BLaER1 (cell line): Measurements from ENCODE around the gene KCNE5.
"Not testable (repeated sequence)": the region's sequence is repeated elsewhere in the genome, so short reads cannot be mapped to it uniquely, and the experiment has no call there.

Source experiments
- H3K27ac ChIP-seq: shearing (Covaris generic); formaldehyde crosslinking; 2 replicates; pipeline ENCODE4 v1.8.1; 2022
- H3K27me3 ChIP-seq: shearing (Covaris generic); formaldehyde crosslinking; 2 replicates; pipeline ENCODE4 v1.8.1; 2022
- H3K36me3 ChIP-seq: shearing (Covaris generic); formaldehyde crosslinking; 2 replicates; pipeline ENCODE4 v1.8.1; 2022
- H3K4me1 ChIP-seq: shearing (Covaris generic); formaldehyde crosslinking; 2 replicates; pipeline ENCODE4 v1.8.1; 2022
- H3K4me2 ChIP-seq: shearing (Covaris generic); formaldehyde crosslinking; 2 replicates; pipeline ENCODE4 v1.8.1; 2022
- H3K4me3 ChIP-seq: shearing (Covaris generic); formaldehyde crosslinking; 2 replicates; pipeline ENCODE4 v1.8.1; 2022
- H3K9ac ChIP-seq: shearing (Covaris generic); formaldehyde crosslinking; 2 replicates; pipeline ENCODE4 v1.8.1; 2022
- H3K9me3 ChIP-seq: shearing (Covaris generic); formaldehyde crosslinking; 2 replicates; pipeline ENCODE4 v1.8.1; 2022
- H4K20me1 ChIP-seq: shearing (Covaris generic); formaldehyde crosslinking; 2 replicates; pipeline ENCODE4 v1.8.1; 2022
- Cebpa-rat ChIP-seq: shearing (Covaris generic); IDR thresholded peaks from 2 replicates; pipeline ENCODE4 v1.8.1; 2022

The KCNE5 gene, protein sequence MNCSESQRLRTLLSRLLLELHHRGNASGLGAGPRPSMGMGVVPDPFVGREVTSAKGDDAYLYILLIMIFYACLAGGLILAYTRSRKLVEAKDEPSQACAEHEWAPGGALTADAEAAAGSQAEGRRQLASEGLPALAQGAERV

DNA sequence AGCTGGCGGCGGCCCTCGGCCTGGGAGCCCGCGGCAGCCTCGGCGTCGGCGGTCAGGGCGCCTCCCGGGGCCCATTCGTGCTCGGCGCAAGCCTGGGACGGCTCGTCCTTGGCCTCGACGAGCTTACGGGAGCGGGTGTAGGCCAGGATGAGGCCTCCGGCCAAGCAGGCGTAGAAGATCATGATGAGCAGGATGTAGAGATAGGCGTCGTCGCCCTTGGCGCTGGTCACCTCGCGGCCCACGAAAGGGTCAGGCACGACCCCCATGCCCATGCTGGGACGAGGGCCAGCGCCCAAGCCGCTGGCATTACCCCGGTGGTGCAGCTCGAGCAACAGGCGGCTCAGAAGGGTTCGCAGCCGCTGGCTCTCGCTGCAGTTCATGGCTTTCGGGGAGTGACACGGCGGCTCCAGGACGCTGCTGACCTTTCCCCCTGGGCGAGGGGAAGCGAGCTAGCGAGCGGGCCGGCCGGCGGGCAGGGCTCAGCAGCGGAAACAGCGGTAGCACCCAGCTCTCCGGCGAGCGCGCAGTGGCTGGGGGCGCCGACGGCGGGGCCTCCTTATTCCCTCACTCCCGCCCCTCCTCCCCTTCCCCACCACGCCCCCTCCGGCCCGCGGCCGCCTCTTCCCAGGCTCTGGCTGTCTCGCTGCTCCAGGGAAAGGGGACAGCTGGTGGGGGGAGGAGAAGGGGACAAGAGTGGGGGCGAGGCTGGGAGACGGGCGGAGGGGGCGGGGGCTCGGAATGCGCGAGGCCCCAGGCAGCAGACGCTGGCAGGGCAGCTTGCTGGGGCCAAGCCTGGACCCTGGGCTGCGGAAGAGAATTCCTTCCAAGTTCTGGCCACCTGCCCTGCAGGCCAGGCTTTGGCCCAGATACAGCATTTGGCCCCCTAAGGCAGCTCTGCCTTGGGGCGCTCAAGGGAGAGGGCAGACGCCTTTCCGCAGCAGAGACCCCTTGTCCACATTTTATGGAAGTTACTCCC lies at the start of gene KCNE5:
TSS of gene KCNE5 (minus strand) at position 532 of the 976 bp plus-strand sequence. CDS start at position 380, 152 bp downstream.
- no peak for TF ChIP-seq Cebpa-rat
- no peaks in the 10 kb centered on the region for H4K20me1 ChIP-seq

DNA sequence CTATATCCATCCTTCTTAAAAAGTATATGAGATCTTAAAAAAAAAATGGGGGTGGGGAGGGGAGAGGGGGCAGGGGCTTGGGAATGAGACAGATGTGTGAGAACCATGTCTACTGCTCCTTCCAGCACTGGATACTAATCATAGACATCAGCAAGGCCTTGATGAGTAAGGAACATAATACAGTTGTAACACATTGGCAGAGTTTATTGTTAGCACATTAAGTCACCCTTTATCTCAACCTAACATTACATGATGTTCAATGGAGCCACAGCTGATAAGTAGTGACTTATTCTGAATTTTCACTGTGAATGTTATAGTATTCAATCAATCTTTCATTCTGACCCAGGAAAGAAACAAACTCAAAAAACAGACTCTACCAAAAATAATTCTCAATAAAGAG lies 47.3 kb upstream of the KCNE5 start:
- H3K4me3 ChIP-seq, result no peak overlapping the region
- no peaks in the 10 kb centered on the region for H3K4me1 ChIP-seq
- H3K9ac ChIP-seq, result no peak overlapping the region
- H3K27me3 ChIP-seq, result peaks cover 58% of the 10 kb centered on the region
- H3K36me3 ChIP-seq, result peaks cover 65% of the 10 kb centered on the region
- peaks cover 5% of the 10 kb centered on the region; the same call in 1 of the 2 replicates for H4K20me1 ChIP-seq
- no peak for TF ChIP-seq Cebpa-rat
- H3K27ac ChIP-seq, result no peak overlapping the region
- no peak overlapping the region for H3K4me2 ChIP-seq
- peaks cover 13% of the 10 kb centered on the region for H3K9me3 ChIP-seq

More for the DNA sequence above, at the start of gene KCNE5:
- H3K27ac ChIP-seq, result no peak within 1 kb of the TSS
- H3K9ac ChIP-seq, result no peak within 1 kb of the TSS
- no peaks in the 10 kb centered on the region for H3K4me1 ChIP-seq
- H3K9me3 ChIP-seq, result peaks cover 18% of the 10 kb centered on the region
- H3K4me3 ChIP-seq, result no peak within 1 kb of the TSS
- no peaks in the 10 kb centered on the region for H3K36me3 ChIP-seq
- H3K4me2 ChIP-seq, result no peak within 1 kb of the TSS
- H3K27me3 ChIP-seq, result peaks cover 85% of the 10 kb centered on the region

DNA sequence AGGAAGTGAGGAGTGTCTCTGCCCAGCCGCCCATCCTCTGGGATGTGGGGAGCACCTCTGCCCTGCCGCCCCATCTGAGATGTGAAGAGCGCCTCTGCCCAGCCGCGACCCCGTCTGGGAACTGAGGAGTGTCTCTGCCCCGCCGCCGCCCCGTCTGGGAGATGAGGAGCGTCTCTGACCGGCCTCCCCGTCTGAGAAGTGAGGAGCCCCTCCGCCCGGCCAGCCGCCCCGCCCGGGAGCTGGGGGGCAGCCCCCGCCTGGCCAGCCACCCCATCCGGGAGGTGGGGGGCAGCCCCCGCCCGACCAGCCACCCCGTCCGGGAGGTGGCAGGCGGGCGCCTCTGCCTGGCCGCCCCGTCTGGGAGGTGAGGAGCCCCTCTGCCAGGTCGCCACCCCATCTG lies 46.2 kb upstream of the KCNE5 start:
- H3K4me1 ChIP-seq, H3K27ac ChIP-seq, H3K4me2 ChIP-seq, H4K20me1 ChIP-seq, H3K4me3 ChIP-seq, H3K9ac ChIP-seq: not testable (repeated sequence)
- Histone ChIP-seq H3K27me3 (peaks cover 59% of the 10 kb centered on the region), H3K9me3 (peaks cover 13% of the 10 kb centered on the region), H3K36me3 (peaks cover 69% of the 10 kb centered on the region)

DNA sequence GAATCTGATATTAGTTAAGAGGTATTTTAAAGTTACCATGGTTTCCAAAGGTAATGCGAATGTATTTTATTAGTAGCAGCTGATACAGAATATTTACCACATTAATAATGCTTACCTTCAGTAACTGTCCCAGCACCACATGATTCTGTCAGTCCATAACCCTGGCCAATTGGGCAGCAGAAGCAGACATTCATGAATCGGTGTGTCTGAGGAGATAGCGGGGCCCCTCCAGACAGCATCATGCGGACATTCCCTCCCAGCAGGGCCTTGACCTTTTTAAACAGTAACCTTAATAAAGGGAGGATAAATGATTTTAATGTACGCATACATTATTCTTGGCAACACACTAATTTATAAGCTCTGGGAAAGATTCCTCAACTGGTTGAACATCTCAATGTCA lies 43.0 kb upstream of the KCNE5 start:
- H3K4me2 ChIP-seq, result no peak overlapping the region
- H3K27me3 ChIP-seq, result peaks cover 49% of the 10 kb centered on the region
- H3K36me3 ChIP-seq, result peaks cover 66% of the 10 kb centered on the region
- H3K9me3 ChIP-seq, result peaks cover 13% of the 10 kb centered on the region
- H3K4me3 ChIP-seq, result no peak overlapping the region
- peaks cover 6% of the 10 kb centered on the region; the same call in 1 of the 2 replicates for H4K20me1 ChIP-seq
- no peak for TF ChIP-seq Cebpa-rat
- H3K27ac ChIP-seq, result no peak overlapping the region
- H3K9ac ChIP-seq, result no peak overlapping the region
- H3K4me1 ChIP-seq, result no peaks in the 10 kb centered on the region

DNA sequence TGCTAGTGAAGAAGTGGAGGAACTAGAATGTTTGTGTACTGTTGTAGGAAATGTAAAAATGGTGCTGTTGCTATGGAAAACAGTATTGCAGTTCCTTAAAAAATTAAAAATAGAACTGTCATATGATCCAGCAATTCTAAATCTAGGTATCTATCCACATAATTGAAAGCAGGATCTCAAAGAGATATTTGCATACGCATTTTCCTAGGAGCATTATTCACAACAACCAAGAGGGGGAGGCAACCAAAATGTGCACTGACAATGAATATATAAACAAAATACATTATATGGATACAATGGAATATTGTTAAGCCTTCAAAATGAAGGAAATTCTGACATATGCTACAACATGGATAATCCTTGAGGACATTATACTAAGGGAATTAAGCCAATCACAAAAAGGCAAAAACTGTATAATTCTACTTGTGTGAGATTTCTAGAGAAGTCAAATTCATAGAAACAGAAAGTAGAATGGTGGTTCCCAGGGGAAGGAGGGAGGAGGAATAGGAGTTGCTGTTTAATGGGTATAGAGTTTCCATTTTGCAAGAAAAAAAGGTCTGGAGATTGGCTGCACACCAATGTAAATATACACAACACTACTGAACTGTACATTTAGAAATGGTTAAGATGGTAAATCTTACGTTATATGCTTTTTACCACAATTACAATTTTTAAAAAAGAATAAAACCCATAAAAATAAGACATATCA lies 35.6 kb upstream of the KCNE5 start:
- TF ChIP-seq Cebpa-rat, result no peak
- peaks cover 5% of the 10 kb centered on the region for H3K9me3 ChIP-seq
- no peaks in the 10 kb centered on the region for H3K4me1 ChIP-seq
- H4K20me1 ChIP-seq, result peaks cover under 1% of the 10 kb centered on the region; the same call in 1 of the 2 replicates
- no peak overlapping the region for H3K9ac ChIP-seq
- H3K36me3 ChIP-seq, result peaks cover 53% of the 10 kb centered on the region
- H3K27ac ChIP-seq, result no peak overlapping the region
- H3K4me2 ChIP-seq, result no peak overlapping the region
- H3K4me3 ChIP-seq, result no peak overlapping the region
- H3K27me3 ChIP-seq, result peaks cover 37% of the 10 kb centered on the region

DNA sequence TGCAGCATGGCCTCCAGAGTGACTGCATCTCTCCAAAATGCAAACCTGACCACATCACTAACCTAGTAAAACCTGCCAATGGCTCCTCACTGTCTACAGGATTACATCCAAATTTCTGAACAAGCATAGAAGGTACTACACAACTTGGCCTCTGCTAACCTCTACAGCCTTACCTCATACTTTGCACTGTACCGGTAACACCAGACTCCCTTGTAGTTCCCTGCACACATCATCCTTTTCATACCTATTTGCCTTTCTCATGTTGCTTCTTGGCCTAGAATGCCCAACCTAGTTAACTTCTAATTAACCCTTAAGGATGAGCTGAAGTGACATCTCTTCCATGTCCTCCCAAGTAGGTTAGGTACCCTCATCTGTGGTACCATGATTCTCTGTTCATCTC lies 33.4 kb upstream of the KCNE5 start:
- Histone ChIP-seq H3K9me3 (peaks cover 5% of the 10 kb centered on the region), H3K4me1 (no peaks in the 10 kb centered on the region), H3K36me3 (peaks cover 48% of the 10 kb centered on the region), H3K4me2 (no peak overlapping the region), H4K20me1 (peaks cover 12% of the 10 kb centered on the region), H3K9ac (no peak overlapping the region), H3K27me3 (peaks cover 36% of the 10 kb centered on the region), H3K4me3 (no peak overlapping the region), H3K27ac (no peak overlapping the region)
- no peak for TF ChIP-seq Cebpa-rat

DNA sequence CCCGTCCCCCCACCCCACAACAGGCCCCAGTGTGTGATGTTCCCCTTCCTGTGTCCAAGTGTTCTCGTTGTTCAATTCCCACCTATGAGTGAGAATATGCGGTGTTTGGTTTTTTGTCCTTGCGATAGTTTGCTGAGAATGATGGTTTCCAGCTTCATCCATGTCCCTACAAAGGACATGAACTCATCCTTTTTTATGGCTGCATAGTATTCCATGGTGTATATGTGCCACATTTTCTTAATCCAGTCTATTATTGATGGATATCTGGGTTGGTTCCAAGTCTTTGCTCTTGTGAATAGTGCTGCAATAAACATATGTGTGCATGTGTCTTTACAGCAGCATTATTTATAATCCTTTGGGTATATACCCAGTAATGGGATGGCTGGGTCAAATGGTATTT lies 32.4 kb upstream of the KCNE5 start:
- not testable (repeated sequence) for H3K4me3 ChIP-seq, H3K4me2 ChIP-seq, H3K9me3 ChIP-seq, H3K9ac ChIP-seq, H3K4me1 ChIP-seq, H3K27ac ChIP-seq
- Histone ChIP-seq H3K27me3 (peaks cover 30% of the 10 kb centered on the region), H4K20me1 (peaks cover 12% of the 10 kb centered on the region), H3K36me3 (peaks cover 38% of the 10 kb centered on the region)

DNA sequence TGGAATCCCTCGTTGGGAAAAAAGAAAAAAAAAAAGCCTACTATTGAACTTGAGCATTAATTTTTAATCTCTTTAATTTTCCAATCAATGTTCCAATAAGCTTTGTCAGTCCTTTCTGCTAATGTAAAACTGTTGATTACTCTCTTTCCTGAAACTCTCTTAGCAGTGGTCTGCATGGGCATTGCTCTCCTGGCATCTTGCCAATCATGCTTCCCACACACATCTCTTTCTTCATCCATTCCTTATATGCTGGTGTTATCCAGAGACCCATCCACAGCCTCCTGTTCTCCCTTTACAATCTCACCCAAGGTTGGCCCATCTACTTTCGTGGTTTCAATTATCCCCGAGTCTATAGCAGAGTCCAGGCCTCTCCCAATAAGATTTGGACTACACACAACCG lies 31.8 kb upstream of the KCNE5 start:
- no peak overlapping the region for H3K9ac ChIP-seq
- no peak overlapping the region for H3K27ac ChIP-seq
- peaks cover 12% of the 10 kb centered on the region for H4K20me1 ChIP-seq
- H3K27me3 ChIP-seq, result peaks cover 29% of the 10 kb centered on the region
- H3K4me1 ChIP-seq, result no peaks in the 10 kb centered on the region
- no peak for TF ChIP-seq Cebpa-rat
- peaks cover 5% of the 10 kb centered on the region for H3K9me3 ChIP-seq
- peaks cover 32% of the 10 kb centered on the region for H3K36me3 ChIP-seq
- no peak overlapping the region for H3K4me3 ChIP-seq
- H3K4me2 ChIP-seq, result no peak overlapping the region

DNA sequence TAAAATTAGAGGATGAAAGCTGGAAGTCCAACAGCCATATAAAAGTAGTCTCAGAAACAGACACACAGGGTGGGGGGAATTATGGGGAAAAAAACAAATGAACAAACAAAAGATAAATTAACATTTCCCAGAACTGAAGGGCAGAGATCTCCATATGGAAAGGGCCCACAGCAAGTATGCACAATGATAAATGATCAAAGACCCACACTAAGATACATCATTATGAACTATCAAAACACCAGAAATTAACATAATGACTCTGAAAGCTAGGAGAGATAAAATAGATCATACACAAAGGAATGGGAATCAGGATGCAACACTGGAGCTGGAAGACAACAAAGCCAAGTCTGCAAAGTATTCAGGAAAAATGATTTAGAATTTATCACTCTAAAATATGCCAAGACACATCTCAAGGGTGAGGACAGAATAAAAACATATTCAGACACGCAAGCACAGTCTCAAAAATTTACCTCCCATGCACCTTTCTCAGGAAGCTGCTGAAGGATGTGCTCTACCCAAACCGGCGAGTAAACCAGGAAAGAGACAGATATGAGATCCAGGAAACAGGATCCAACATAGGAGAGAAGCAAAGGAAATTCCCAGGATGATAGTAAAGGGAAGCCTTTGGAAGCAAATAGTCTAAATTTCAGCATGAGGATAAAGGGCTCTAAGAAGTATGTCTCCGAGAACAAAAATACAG lies 30.7 kb upstream of the KCNE5 start:
- H3K4me2 ChIP-seq, result no peak overlapping the region
- H3K4me3 ChIP-seq, result no peak overlapping the region
- H3K27ac ChIP-seq, result no peak overlapping the region
- H4K20me1 ChIP-seq, result peaks cover 12% of the 10 kb centered on the region
- no peak overlapping the region for H3K9ac ChIP-seq
- H3K9me3 ChIP-seq, result peaks cover 5% of the 10 kb centered on the region
- peaks cover 27% of the 10 kb centered on the region for H3K36me3 ChIP-seq
- H3K4me1 ChIP-seq, result no peaks in the 10 kb centered on the region
- peaks cover 30% of the 10 kb centered on the region for H3K27me3 ChIP-seq
- no peak for TF ChIP-seq Cebpa-rat
